A673 (cell line): Measurements from ENCODE around the gene SLC16A11. TPM values are rescaled to one million over a fixed set of nuclear protein-coding genes. Genes with fewer than 3 reads are reported as not detected.

ENCODE experiments used
- BruUV-seq: library from RNA; stranded (reverse); fragments of 400-500 nt; replicated peaks from 2 replicates; lab custom pipeline; 2021; lab: Mats Ljungman, UMichigan
- CTCF ChIA-PET: fragments of 300-600 bp; sonication (Branson Sonifier 250); formaldehyde crosslinking; loops from one replicate; lab custom pipeline; 2022; ENCODE audit warnings: antibody characterized with exemption; lab: Charles Lee
- POLR2A ChIA-PET: fragments of 300-600 bp; sonication (Branson Sonifier 250); formaldehyde crosslinking; loops from one replicate; lab custom pipeline; 2022; ENCODE audit warnings: antibody characterized with exemption; ENCODE audit not compliant: low non-redundant PET; lab: Charles Lee
- DNase-seq: peaks from one replicate; pipeline ENCODE4 v3.0.0-alpha.2; 2015; ENCODE audit warnings: low spot score
- H3K27ac ChIP-seq: fragments of 200-600 bp; sonication (generic); 2 replicates; pipeline ENCODE4 v1.5.1; 2016; ENCODE audit warnings: mixed run types, low read depth, mild to moderate bottlenecking, mixed read lengths, antibody characterized with exemption, low read length; ENCODE audit not compliant: poor library complexity, severe bottlenecking
- H3K27me3 ChIP-seq: fragments of 200-600 bp; sonication (generic); replicated peaks from 2 replicates; pipeline ENCODE4 v1.6.1; 2017; ENCODE audit warnings: mixed run types, low read depth, mild to moderate bottlenecking, mixed read lengths, antibody characterized with exemption, low read length; ENCODE audit not compliant: insufficient read depth, poor library complexity
- H3K36me3 ChIP-seq: fragments of 200-600 bp; sonication (generic); 2 replicates; pipeline ENCODE4 v1.6.1; 2016; ENCODE audit warnings: mixed run types, mild to moderate bottlenecking, mixed read lengths, antibody characterized with exemption, low read length; ENCODE audit not compliant: insufficient read depth, poor library complexity, severe bottlenecking
- H3K4me1 ChIP-seq: fragments of 200-600 bp; sonication (generic); 2 replicates; pipeline ENCODE4 v1.6.1; 2017; ENCODE audit warnings: mixed run types, mild to moderate bottlenecking, mixed read lengths, antibody characterized with exemption, low read length; ENCODE audit not compliant: insufficient read depth, poor library complexity, severe bottlenecking
- H3K4me3 ChIP-seq: fragments of 200-600 bp; sonication (generic); 2 replicates; pipeline ENCODE4 v1.5.1; 2016; ENCODE audit warnings: low read depth, mixed run types, mild to moderate bottlenecking, mixed read lengths, low read length; ENCODE audit not compliant: poor library complexity, severe bottlenecking
- H3K9me3 ChIP-seq: fragments of 200-600 bp; sonication (generic); 2 replicates; pipeline ENCODE4 v1.6.1; 2016; ENCODE audit warnings: mixed run types, low read depth, mild to moderate bottlenecking, mixed read lengths, antibody characterized with exemption, low read length; ENCODE audit not compliant: poor library complexity, severe bottlenecking
- CTCF ChIP-seq: fragments of 300-800, 200-600 bp; sonication (generic); conservative IDR thresholded peaks from 2 replicates; pipeline ENCODE4 v1.5.1; 2017; ENCODE audit warnings: low read depth, mild to moderate bottlenecking, antibody characterized with exemption, low read length, moderate library complexity, mixed read lengths
- EZH2 ChIP-seq: fragments of 200-600 bp; sonication (generic); IDR thresholded peaks from 2 replicates; pipeline ENCODE4 v1.6.1; 2017; ENCODE audit warnings: borderline replicate concordance, low read depth, mild to moderate bottlenecking, mixed read lengths, antibody characterized with exemption, low read length; ENCODE audit not compliant: poor library complexity, severe bottlenecking
- intact Hi-C: fragments of 100-400 bp; cut with micrococcal nuclease; formaldehyde crosslinking; loops from one replicate; pipeline ENCODE4 v1.10.0; 2022; ENCODE audit not compliant: unreplicated experiment
- total RNA-seq: library from RNA; stranded (reverse); gene quantifications from 2 replicates; pipeline ENCODE4 v1.2.3, GENCODE V29; 2021

Gene SLC16A11
- total RNA-seq, 1 experiment from 2014 or later: 0.47 TPM

GRCh38 chr17:7017827-7018200 lies 26.1 kb downstream of the SLC16A11 start:
- Histone ChIP-seq H3K4me3 (no peak overlapping the region), H3K36me3 (no peaks in the 10 kb centered on the region), H3K9me3 (no peaks in the 10 kb centered on the region), H3K27ac (no peak overlapping the region), H3K27me3 (no peaks in the 10 kb centered on the region), H3K4me1 (peaks cover 24% of the 10 kb centered on the region)
- ChIA-PET POLR2A (no interaction called here), CTCF (no interaction called here)
- no peak for DNase-seq
- BruUV-seq: no TSS peak
- intact Hi-C loops: no loop called here
- TF ChIP-seq CTCF: no peak
- no peak for TF ChIP-seq EZH2

- Histone ChIP-seq H3K4me3 (no peak overlapping the region), H3K27me3 (no peaks in the 10 kb centered on the region), H3K4me1 (peaks cover 24% of the 10 kb centered on the region), H3K9me3 (no peaks in the 10 kb centered on the region), H3K27ac (no peak overlapping the region), H3K36me3 (no peaks in the 10 kb centered on the region)
- no TSS peak for BruUV-seq
- TF ChIP-seq EZH2: no peak
- no peak for TF ChIP-seq CTCF
- intact Hi-C loops: no loop called here
- DNase-seq: no peak
- ChIA-PET POLR2A (no interaction called here), CTCF (interaction anchor here (0.6 kb wide), 1 partner anchor 15 kb away, joined by 3 read pairs; no protein-coding TSS in a partner anchor)
These were observed 26.7 kb downstream of the SLC16A11 start for GRCh38 chr17:7016886-7017826.

GRCh38 chr17:7016418-7016817 lies 27.5 kb downstream of the SLC16A11 start:
- ChIA-PET CTCF (interaction anchor here (0.6 kb wide), 1 partner anchor 16 kb away, joined by 3 read pairs; no protein-coding TSS in a partner anchor), POLR2A (no interaction called here)
- Histone ChIP-seq H3K4me3 (no peak overlapping the region), H3K27me3 (no peaks in the 10 kb centered on the region), H3K36me3 (no peaks in the 10 kb centered on the region), H3K9me3 (no peaks in the 10 kb centered on the region), H3K4me1 (peaks cover 23% of the 10 kb centered on the region), H3K27ac (no peak overlapping the region)
- TF ChIP-seq EZH2: no peak
- no peak for TF ChIP-seq CTCF
- no peak for DNase-seq
- no TSS peak for BruUV-seq
- intact Hi-C loops: no loop called here
